Measurements from ENCODE around the gene KCTD4. TPM values are rescaled to one million over a fixed set of nuclear protein-coding genes. Genes with fewer than 3 reads are reported as not detected.

The KCTD4 gene
- total and polyA plus RNA-seq, 7 donors = 0.22 to 6.8 (median 1.4) TPM

- Histone ChIP-seq H3K9me3 (no peaks in the 10 kb centered on the region), H3K4me1 (peaks cover 0 to 17% (median 14%) of the 10 kb centered on the region in 4 donors), H3K27ac (no peak overlapping the region), H3K36me3 (no peaks in the 10 kb centered on the region), H3K27me3 (no peaks in the 10 kb centered on the region), H3K4me3 (no peak overlapping the region)
- intact Hi-C loops (cut with DNase I) = no loop called here
- TF ChIP-seq EP300 (IDR thresholded peaks at IDR 0.05) = no peak
- TF ChIP-seq POLR2AphosphoS5 (IDR thresholded peaks at IDR 0.05) = no peak
- TF ChIP-seq POLR2A (IDR thresholded peaks at IDR 0.05) = no peak
- no peak for TF ChIP-seq CTCF (IDR thresholded peaks at IDR 0.05)
- DNase-seq = no peak
Measured at GRCh38 chr13:45174478-45174877, 26.4 kb downstream of the KCTD4 start.

GRCh38 chr13:45168555-45168930 lies 32.3 kb downstream of the KCTD4 start:
- DNase-seq = no peak
- H3K9me3 ChIP-seq = no peaks in the 10 kb centered on the region
- H3K27me3 ChIP-seq = no peaks in the 10 kb centered on the region
- TF ChIP-seq EP300 (IDR thresholded peaks at IDR 0.05) (no peak), POLR2AphosphoS5 (IDR thresholded peaks at IDR 0.05) (no peak), CTCF (IDR thresholded peaks at IDR 0.05) (no peak), POLR2A (IDR thresholded peaks at IDR 0.05) (no peak)
- no peak overlapping the region for H3K4me3 ChIP-seq
- H3K36me3 ChIP-seq = no peaks in the 10 kb centered on the region
- 14 to 64% methylated on average over 2 of the region's 2 CpGs for WGBS, 2 donors
- H3K4me1 ChIP-seq = peaks cover 0 to 8% (median 4%) of the 10 kb centered on the region in 4 donors
- H3K27ac ChIP-seq = peak overlapping the region in 1 of 4 donors; percentile 29
- intact Hi-C loops (cut with DNase I) = no loop called here

DNA sequence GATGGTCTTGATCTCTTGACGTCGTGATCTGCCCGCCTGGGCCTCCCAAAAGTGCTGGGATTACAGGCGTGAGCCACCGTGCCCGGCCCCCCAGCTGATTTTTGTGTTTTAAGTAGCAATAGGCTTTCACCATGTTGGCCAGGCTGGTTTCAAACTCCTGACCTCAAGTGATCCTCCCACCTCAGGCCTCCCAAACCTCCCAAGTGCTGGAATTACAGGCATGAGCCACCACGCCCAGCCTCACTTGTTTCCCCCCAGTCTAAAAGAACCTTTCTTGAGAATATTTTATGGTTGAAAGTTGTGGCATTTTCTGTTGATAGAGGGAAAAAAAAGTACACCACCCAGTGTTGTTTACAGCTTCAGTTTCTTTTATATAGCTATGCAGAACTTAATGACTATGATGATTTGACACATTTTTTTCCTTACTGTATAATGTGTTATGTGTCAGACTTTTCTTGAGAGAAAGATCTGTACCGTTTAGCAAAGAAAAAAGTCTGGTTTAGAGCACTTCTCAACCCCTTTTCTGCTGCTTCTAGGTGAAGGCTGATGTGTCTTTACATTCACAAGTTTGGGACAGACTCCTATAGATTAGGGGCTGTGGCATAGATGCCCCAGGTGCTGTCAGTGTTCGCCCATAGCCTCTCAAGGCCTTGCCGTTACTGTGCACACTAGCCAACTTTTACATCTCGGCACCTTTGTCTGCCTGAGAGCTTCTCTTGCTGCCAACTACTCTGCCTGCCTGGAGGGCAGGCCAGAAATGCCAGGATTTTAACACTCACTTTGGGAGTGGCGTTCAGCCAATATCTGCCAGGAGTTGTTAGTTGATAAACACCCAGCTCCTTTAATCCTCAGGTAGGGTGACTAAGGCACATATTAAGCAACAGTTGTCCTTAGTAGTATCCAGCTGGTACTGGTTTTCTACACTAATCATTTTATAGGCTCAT lies 33.0 kb downstream of the KCTD4 start:
- Histone ChIP-seq H3K9me3 (no peaks in the 10 kb centered on the region), H3K4me3 (no peak overlapping the region), H3K27ac (peak overlapping the region in 2 of 4 donors; percentile 17 to 29), H3K4me1 (peaks cover 0 to 15% (median 10%) of the 10 kb centered on the region in 4 donors), H3K27me3 (no peaks in the 10 kb centered on the region), H3K36me3 (no peaks in the 10 kb centered on the region)
- TF ChIP-seq POLR2AphosphoS5 (IDR thresholded peaks at IDR 0.05) (no peak), EP300 (IDR thresholded peaks at IDR 0.05) (no peak), POLR2A (IDR thresholded peaks at IDR 0.05) (no peak), CTCF (IDR thresholded peaks at IDR 0.05) (no peak)
- DNase-seq = no peak
- intact Hi-C loops (cut with DNase I) = no loop called here
- 60 to 80% methylated on average over 12 of the region's 12 CpGs for WGBS, 2 donors

- Histone ChIP-seq H3K4me3 (no peak overlapping the region), H3K9me3 (no peaks in the 10 kb centered on the region), H3K27me3 (no peaks in the 10 kb centered on the region), H3K36me3 (no peaks in the 10 kb centered on the region), H3K4me1 (peaks cover 0 to 25% (median 20%) of the 10 kb centered on the region in 4 donors), H3K27ac (no peak overlapping the region)
- WGBS, 2 donors = 81 to 82% methylated on average over 3 of the region's 3 CpGs
- no peak for DNase-seq
- intact Hi-C loops (cut with DNase I) = no loop called here
- TF ChIP-seq CTCF (IDR thresholded peaks at IDR 0.05) (no peak), POLR2AphosphoS5 (IDR thresholded peaks at IDR 0.05) (no peak), POLR2A (IDR thresholded peaks at IDR 0.05) (no peak), EP300 (IDR thresholded peaks at IDR 0.05) (no peak)
Measured at GRCh38 chr13:45166858-45167257, 34.0 kb downstream of the KCTD4 start.
